GM21367 (cell line): ENCODE data around the gene DGUOK.
"Not testable (repeated sequence)": the region's sequence is repeated elsewhere in the genome, so short reads cannot be mapped to it uniquely, and the experiment has no call there.

Experiments used
- ATAC-seq: cut with Tn5 transposase; IDR thresholded peaks from one replicate; pipeline ENCODE4 v1.9.1; 2021; ENCODE audit not compliant: unreplicated experiment

Gene DGUOK

DNA sequence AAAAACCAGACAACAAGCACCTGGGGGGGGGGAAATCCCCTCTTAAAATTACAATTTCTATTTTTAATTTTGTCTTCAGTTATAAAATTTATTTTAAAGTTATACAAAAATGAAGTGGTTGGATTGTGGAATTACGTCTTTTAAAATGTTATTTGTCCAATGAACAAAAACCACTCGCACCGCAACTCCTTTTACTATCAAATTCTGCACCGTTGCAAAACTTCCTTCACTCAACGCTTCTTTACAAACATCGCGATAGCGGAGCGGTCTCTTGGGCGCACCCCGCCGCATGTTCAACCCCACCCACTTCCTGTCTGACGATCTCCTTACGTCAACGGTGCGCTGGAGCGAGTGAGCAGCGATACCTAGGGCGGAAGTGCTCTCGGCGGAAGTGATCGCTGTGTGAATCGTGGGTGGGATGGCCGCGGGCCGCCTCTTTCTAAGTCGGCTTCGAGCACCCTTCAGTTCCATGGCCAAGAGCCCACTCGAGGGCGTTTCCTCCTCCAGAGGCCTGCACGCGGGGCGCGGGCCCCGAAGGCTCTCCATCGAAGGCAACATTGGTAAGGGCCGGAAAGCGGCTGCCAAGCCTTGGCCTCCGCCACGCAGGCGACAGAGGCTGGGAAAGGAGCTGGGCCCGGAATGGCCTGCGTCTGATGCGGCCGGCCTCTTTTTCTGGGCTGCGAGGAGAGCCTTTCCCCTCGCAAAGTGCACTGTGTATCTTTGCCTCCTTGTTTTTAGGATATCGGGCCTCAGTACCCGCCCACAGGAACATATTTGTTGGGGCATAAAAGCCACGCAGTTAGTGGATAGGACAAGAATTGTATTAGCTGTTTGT is at the start of gene DGUOK:
Gene DGUOK (plus strand): TSS at position 388 of the 835 bp plus-strand sequence. CDS start 31 bp downstream, at position 419.
- peak; percentile 97 for ATAC-seq

DNA sequence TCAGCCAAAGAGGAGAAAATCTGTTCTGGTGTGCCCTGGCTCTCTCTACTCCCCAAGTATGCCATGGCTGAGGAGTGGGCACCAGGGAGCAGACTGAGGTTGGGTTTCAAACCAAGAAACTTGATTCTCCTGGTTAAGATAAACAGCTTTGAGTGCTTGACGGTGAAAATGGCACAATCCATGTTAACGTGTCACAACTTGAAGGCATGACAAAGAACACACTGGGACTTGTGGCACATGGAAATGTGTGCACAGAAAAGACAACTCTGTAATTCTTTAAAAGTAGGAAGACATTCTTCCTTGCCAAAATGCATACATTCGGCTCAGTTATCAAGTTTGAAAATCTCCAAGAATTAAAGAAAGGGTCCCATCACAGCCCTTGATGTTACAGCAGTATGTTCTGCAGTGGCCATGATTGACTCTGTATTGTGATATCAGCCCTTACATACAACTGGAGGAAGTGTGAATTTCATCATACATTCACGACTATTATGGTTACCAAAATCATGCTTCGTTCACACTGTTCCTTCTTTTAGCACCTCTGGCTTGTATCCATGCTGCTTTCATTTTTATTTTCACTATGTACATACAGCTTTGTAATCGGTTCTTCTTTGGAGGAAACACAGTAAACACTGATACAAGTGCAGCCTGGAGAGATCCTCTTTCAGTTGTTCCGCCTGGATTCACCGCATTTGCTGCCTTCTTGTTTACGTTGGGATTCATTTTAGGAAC is 49.4 kb upstream of the DGUOK start:
- ATAC-seq: no peak

DNA sequence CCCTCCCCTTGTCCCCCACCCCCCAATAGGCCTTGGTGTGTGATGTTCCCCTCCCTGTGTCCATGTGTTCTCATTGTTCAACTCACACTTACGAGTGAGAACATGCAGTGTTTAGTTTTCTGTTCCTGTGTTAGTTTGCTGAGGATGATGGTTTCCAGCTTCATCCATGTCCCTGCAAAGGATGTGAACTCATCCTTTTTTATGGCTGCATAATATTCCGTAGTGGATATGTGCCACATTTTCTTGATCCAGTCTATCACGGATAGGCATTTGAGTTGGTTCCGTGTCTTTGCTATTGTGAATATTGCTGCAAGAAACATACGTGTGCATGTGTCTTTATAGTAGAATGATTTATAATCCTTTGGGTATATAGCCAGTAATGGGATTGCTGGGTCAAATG is 48.7 kb upstream of the DGUOK start:
- not testable (repeated sequence) for ATAC-seq

DNA sequence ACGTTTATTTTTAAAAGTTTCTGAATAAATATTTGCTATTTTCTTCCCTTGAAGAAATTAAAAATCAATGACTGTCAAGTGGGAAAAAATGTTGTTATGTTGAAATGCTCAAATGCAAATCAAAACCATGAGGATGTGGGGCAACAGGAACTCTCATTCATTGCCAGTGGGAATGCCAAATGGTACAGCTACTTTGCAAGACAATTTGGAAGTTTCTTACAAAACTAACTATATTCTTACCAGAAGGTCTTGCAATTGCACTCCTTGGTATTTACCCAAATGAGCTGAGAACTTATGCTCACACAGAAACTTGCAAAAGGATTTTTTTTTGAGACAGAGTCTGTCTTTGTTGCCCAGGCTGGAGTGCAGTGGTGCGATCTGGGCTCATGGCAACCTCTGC is 41.3 kb upstream of the DGUOK start:
- no peak for ATAC-seq

DNA sequence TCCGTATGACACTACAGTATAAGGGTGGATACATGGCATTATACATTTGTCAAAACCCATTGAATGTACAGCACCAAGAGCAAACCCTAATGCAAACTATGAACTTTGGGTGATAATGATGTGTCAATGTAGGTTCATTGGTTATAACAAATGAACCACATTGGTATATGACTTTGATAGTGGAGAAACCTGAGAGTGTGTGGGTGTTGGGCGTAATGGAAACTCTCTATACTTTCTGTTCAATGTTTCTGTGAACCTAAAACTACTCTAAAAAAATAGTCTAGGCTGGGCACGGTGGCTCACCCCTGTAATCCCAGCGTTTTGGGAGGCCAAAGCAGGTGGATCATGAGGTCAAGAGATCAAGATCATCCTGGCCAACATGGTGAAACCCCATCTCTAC is 40.3 kb upstream of the DGUOK start:
- ATAC-seq: no peak

DNA sequence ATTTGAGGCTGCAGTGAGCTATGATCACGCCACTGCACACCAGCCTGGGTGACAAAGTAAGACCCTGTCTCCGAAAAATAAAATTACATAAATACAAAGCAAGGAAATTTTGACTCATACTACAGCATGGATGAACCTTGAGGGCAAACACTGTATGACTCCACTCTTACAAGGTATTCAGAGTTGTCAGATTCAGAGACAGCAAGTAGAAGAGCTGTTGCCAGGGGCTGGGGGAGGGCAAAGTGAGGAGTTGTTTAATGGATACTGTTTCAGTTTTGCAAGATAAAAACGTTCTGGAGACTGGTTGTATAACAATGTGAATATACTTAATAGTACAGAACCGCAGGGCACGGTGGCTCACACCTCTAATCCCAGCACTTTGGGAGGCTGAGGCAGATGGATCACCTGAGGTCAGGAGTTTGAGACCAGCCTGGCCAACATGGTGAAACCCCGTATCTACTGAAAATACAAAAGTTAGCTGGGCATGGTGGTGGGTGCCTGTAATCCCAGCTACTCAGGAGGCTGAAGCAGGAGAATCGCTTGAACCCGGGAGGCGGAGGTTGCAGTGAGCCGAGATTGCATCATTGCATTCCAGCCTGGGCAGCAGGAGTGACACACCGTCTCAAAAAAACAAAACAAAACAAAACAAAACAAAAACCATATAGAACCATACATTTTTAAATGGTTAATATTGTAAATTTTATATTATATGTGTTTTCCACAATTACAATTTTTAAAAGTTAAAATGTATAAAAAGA is 38.9 kb upstream of the DGUOK start:
- ATAC-seq: not testable (repeated sequence)

DNA sequence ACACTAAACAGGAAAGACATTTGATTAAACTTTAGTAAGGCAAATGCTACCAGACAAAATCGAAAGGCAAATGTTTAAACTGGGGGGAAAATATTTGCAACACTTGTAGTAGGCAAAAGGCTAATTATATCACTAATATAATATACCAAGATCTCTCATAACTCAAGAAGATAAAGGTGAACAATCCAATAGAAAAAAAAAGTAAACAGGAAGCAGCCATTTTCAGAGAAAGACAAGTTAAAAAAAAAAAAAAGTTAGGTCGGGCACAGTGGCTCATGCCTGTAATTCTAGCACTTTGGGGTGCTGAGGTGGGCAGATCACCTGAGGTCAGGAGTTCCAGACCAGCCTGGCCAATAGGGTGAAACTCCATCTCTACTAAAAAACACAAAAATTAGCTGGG is 38.3 kb upstream of the DGUOK start:
- ATAC-seq: no peak

DNA sequence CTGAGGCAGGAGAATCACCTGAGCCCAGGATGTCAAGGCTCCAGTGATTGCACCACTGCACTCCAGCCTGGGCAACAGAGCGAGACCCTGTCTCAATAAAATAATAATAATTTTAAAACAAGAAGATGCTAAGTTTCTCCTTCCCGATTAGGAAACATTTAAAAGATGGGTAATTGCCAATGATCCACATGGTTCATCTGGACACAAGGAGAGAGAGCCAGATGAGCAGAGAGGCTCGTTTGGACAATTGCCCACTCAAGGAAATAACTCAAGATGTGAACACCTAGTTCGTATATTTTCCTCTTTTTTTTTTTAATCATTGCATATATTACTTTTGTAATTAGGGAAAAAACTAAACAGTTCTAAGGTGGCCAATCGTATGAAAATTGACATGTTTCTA is 37.5 kb upstream of the DGUOK start:
- no peak for ATAC-seq

DNA sequence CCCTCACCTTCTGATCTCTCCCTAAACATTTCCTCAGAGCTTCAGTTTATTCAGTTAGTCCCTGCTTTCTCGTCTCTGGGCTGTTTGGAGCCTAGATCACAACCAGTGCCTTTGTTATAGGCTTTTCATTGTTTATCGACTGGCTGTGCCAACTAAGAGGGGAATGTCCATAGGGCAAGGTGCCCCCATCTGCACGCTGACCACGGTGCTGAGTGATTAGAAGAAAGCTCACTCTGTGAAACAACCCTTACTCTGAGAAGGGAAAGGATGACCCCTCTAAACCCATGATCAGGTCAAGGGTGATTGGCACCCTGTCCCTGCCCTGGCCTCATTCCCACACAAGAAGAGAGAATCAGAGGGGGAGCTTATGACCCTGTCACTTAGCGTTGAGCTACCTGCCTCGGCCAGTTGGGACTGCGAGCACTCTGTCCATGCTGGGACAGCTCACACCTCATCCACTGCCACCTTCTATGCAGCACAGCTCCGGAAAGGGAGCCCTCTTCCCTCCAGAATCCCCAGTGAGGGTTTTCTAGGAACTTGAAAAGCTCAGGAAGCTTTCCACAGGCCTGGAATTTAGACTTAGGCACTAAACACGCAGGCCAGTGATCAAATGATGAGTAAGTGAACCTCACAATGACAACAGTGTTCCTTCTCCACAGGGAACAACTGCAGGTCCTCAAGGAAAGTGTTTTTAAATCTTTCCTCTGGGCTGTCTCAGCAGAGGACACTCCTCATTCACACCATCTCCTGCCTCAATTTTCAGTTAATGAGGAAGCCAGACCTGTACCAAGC is 36.2 kb upstream of the DGUOK start:
- no peak for ATAC-seq

DNA sequence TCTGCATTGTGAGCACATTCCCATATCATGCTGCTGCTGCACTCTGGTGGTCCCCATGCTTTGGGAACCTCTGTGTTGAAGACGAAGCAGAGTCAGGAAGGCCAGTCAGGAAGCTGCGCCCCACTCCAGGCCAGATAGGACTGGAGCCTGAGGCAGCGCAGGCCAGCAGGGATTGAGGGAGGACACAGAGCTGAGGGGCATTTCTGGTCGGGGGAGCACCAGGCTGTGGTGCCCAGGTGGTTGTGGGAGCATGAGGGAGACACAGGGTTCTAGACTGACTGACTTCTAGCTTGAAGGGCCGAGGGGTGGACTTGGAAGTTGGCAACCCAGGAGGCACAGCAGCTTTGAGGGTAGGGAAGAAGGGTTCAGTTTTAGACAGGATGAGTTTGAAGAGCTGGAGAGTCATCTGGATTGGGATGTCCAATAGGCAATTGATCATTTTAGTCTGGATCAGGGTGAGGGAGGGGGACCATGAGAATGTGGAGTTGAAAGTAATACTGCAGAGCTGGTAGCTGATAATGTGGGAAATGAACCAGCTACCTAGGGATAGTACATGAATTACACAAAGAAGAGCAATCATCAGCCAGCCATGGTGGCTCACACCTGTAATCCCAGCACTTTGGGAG is 35.3 kb upstream of the DGUOK start:
- ATAC-seq: no peak

DNA sequence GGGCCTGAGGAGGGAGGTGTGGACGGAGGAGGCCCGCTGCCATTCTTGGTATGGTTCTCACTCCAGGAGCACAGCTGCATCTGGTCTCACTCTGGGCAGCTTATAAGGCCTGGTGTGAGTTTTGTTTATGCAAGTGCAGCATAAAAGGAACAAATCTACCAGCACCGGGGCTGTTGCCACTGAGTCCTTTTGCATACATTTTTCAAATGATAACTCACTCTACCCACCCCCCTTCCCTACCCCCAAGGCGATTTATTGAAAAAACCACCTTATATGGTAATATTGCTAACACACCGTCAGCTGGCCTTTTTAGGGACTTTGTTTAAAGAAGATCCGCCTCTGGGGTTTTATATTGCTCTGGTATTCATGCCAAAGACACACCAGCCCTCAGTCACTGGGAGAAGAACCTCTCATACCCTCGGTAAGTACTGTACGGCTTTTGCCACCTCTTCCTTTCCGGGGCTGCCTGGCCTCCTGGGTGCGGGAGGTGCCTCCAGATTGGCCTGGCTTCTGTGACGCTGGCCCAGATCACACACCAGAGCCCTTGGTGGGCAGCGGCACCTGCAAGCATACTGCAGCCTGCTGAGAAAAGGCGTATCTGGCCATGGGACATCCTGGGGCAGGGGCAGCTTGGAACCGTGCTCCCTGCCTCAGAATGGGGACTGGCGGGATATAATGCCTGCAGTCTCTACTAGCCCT is 33.9 kb upstream of the DGUOK start, which contains the start of gene ACTG2:
Gene ACTG2 (plus strand): TSS at position 378 of the 699 bp plus-strand sequence. CDS start 8,304 bp downstream, outside the sequence.
- no peak for ATAC-seq

DNA sequence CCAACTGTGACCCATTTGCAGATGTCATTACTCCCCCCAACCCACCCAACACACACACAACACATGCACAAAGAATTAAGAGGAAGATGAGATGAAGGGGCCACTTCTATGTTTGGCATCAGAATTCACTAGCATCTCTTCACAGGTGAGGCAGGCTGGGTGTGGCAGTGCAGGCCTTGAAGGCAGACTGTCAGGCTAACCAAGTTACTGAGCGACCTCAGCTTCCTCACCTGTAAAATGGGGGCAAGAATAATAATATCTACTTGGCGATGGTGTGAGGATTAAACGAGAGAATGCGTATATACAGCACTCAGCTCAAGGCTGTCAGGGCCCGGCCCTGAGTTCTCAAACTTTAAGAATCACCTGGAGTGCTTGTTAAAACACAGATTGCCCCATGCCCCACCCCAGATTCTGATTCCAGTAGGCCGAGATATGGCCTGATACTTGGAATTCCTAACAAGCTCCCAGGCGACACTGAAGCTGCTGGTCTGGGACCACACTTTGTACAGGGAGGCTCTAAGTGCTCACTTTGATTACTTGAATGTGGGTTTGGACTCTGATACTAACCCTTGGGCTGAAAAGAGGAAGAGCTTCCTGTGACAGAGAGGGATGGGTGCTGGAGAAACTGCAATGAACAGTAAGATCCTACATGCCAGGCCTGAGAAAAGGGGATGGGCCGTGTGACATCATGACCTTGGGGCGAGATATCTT is 32.8 kb upstream of the DGUOK start:
- ATAC-seq: no peak

DNA sequence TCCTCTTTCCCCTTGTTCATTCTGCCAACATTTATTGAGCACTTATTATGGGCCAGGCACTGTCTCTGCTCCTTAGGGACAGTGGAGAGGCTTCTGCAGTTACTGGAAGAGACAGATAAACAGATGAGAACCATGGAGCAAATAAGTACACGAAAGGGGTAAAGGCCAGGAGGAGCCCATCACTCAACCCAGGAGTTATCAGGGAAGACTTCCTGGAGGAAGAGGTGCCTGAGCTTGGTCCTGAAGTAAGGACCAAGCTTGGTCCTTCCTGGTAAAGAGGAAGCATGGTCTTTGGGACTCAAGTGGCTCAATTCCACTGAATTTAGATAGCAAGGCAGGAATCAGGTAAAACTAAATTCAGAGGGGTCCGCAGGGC is 32.2 kb upstream of the DGUOK start:
- ATAC-seq: no peak

DNA sequence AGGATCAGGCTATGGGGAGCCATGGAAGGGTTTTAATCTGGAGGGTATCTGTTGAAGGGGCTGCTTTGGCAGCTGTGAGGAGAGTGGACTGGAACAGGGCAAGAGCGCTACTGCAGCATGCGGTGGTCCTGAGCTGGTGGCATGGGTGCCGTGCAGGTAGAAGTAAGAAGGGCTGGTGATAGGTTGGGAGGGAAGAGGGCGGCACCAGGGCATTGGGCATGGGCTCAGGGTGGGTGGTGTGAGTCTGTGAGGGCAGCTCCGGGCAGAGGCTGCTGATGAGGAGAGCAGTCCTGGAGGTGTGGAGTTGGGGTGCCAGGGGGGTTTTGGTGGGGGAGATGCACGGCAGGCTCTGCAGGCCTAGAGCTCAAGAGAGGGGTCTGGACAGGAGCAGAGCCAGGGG is 31.8 kb upstream of the DGUOK start:
- no peak for ATAC-seq

DNA sequence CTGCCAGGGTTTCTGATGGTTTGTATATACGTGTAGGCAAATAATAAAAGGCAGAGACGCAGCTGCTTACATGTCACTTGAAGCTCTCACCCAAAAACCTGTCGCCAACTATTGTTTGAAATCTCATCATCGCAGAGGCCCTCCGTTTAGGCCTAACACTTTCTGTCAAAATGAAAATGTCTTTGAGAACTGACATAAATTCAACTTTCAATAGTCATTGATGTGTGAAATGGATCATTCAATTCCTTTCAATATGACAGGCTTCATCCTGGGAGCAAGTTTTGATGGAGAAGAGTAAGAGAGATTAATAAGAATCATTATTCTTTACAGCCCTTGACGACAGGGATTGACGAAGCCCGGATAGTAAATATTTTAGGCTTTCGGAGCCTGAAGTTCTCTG is 31.2 kb upstream of the DGUOK start:
- no peak for ATAC-seq

DNA sequence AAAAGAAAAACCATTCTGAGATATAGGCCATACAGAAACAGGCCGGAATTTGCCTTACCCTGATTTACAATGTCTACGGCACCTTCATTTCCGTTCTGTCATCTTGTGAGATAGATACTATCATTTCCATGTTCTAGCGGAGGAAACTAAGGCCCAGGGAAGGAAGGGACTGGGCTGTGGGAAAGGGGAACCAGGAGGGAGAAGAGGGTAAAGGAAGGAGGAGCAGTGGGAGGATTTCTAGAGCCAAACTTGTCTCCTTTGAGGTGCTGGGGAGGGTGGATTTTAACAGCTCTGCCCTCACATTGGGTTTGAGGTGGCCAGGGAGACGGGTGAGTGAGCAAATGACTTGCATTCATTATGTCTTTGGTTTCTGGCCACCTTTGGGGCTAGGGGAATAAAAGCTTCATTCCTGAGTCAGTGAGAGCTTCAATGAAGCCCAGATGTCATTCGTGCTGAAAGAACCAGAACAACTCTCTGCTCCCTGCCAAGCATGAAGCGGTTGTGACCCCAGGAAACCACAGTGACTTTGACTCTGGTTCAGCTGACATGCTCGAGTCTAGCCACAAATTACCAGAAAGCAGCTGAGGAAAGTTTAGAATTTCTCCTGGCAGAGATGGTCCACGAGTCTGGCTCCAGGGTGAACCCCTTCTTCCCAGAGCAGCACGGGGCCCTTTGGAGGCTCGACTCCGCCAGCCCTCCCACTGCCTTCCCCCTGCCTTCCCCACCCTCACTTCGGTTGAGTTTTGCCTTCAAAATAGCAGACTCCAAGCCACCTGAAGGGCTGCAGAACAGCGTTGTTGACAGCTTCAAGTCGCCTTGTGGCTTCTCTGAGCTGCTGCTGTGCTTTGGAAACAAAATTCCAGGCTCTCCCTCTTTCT is 30.1 kb upstream of the DGUOK start:
- ATAC-seq: no peak

DNA sequence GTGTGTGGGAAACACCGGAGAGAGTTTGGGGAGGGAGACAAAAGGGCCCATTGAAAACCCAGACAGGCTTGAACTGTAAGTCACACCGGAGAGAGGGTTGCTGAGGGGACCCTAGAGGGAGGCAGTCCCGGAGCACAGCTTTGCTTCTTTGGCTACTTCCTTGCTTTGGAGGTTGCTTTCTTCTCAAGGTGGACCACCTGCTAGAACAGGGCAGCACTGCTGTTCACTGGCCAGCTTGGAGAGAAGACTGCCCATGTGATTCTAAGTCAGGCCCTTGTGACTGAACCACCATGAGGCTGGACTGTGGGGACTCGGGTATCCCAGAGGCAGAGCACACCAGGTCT is 29.5 kb upstream of the DGUOK start:
- ATAC-seq: no peak

DNA sequence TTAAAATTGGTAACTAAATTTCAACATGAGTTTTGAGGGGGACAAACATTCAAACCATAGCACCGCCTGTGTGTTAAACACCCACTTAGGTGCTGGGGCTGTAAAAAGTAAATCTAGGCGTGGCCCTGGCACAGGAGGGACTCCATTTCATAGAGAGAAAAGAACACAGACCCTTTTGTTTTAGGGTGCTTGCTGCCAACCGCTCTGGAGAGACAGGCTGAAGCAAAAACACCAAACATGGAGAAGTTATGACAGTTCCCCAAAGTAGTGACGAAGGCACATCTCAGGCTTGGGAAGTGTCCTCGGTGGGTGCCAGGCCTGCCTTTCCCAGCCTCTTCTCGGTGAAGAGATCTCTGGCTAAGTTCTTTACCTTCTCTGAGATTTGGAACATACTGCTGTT is 28.7 kb upstream of the DGUOK start:
- no peak for ATAC-seq
